Neural cell (in vitro differentiated cells): Measurements from ENCODE around the gene RALGDS. TPM values are rescaled to one million over a fixed set of nuclear protein-coding genes. Genes with fewer than 3 reads are reported as not detected.

Source experiments
- H2AFZ ChIP-seq: fragments of 200-600, 300-800 bp; sonication (generic), shearing (Covaris generic); 2 replicates; pipeline ENCODE4 v1.6.0; 2014; ENCODE audit warnings: low read depth, mild to moderate bottlenecking, antibody characterized with exemption, low read length, moderate library complexity
- H3F3A ChIP-seq: fragments of 200-600 bp; shearing (Covaris generic); 2 replicates; pipeline ENCODE4 v1.6.1; 2016; ENCODE audit warnings: mild to moderate bottlenecking, moderate library complexity, mixed read lengths, antibody characterized with exemption, low read length; ENCODE audit not compliant: insufficient read depth, poor library complexity, severe bottlenecking
- H3K27ac ChIP-seq: fragments of 200-600, 300-800 bp; sonication (generic), shearing (Covaris generic); 2 replicates; pipeline ENCODE4 v1.5.1; 2014; ENCODE audit warnings: mild to moderate bottlenecking, low read length, moderate library complexity
- H3K27me3 ChIP-seq: fragments of 300-800, 200-600 bp; sonication (generic), shearing (Covaris generic); 2 replicates; pipeline ENCODE4 v1.6.0; 2014; ENCODE audit warnings: mild to moderate bottlenecking, low read depth, low read length, moderate library complexity; ENCODE audit not compliant: insufficient read depth
- H3K36me3 ChIP-seq: fragments of 300-800, 200-600 bp; sonication (generic), shearing (Covaris generic); 2 replicates; pipeline ENCODE4 v1.5.1; 2014; ENCODE audit warnings: mild to moderate bottlenecking, antibody characterized with exemption, low read length, moderate library complexity; ENCODE audit not compliant: insufficient read depth
- H3K4me2 ChIP-seq: fragments of 300-800, 200-600 bp; sonication (generic), shearing (Covaris generic); 2 replicates; pipeline ENCODE4 v1.6.0; 2014; ENCODE audit warnings: mild to moderate bottlenecking, low read length
- H3K4me3 ChIP-seq: fragments of 300-800, 200-600 bp; sonication (generic), shearing (Covaris generic); 2 replicates; pipeline ENCODE4 v1.5.1; 2014; ENCODE audit warnings: mild to moderate bottlenecking, low read length, moderate library complexity
- H3K79me2 ChIP-seq: fragments of 200-600 bp; shearing (Covaris generic); replicated peaks from 2 replicates; pipeline ENCODE4 v1.6.0; 2014; ENCODE audit warnings: mild to moderate bottlenecking, low read length, moderate library complexity; ENCODE audit not compliant: insufficient read depth
- H3K9ac ChIP-seq: fragments of 300-800, 200-600 bp; sonication (generic), shearing (Covaris generic); 2 replicates; pipeline ENCODE4 v1.6.1; 2016; ENCODE audit warnings: mild to moderate bottlenecking, low read length, mixed read lengths
- H3K9me2 ChIP-seq: fragments of 200-600 bp; shearing (Covaris generic); 2 replicates; pipeline ENCODE4 v1.6.1; 2016; ENCODE audit warnings: mild to moderate bottlenecking, low read length, mixed read lengths; ENCODE audit not compliant: insufficient read depth
- H3K9me3 ChIP-seq: fragments of 200-600, 300-800 bp; sonication (generic), shearing (Covaris generic); 2 replicates; pipeline ENCODE4 v1.6.1; 2016; ENCODE audit warnings: mild to moderate bottlenecking, mixed run types, low read length, moderate library complexity, mixed read lengths
- H4K20me1 ChIP-seq: fragments of 200-600 bp; shearing (Covaris generic); 2 replicates; pipeline ENCODE4 v1.6.1; 2016; ENCODE audit warnings: mild to moderate bottlenecking, mixed run types; ENCODE audit not compliant: insufficient read depth
- CTCF ChIP-seq: fragments of 450-650 bp; IDR thresholded peaks from 2 replicates; pipeline ENCODE4 v1.5.1; 2014; ENCODE audit warnings: antibody characterized with exemption, mild to moderate bottlenecking, moderate library complexity; ENCODE audit not compliant: poor library complexity, severe bottlenecking
- EP300 ChIP-seq: fragments of 450-650 bp; conservative IDR thresholded peaks from 2 replicates; pipeline ENCODE4 v1.6.1; 2014; ENCODE audit warnings: antibody characterized with exemption, mild to moderate bottlenecking, moderate library complexity; ENCODE audit not compliant: poor library complexity, severe bottlenecking
- EZH2 ChIP-seq: fragments of 200-600, 300-800 bp; shearing (Covaris generic), sonication (generic); IDR thresholded peaks from 2 replicates; pipeline ENCODE4 v1.6.1; 2014; ENCODE audit warnings: antibody characterized with exemption, low read length, borderline replicate concordance, mild to moderate bottlenecking; ENCODE audit not compliant: insufficient read depth, poor library complexity, severe bottlenecking
- MXI1 ChIP-seq: fragments of 450-650 bp; conservative IDR thresholded peaks from 2 replicates; pipeline ENCODE4 v1.6.1; 2014; ENCODE audit warnings: antibody characterized with exemption, mild to moderate bottlenecking; ENCODE audit not compliant: poor library complexity, severe bottlenecking
- POLR2AphosphoS5 ChIP-seq: IDR thresholded peaks from 2 replicates; pipeline ENCODE4 v1.6.1; 2012
- RAD21 ChIP-seq: fragments of 450-650 bp; conservative IDR thresholded peaks from 2 replicates; pipeline ENCODE4 v1.6.1; 2014; ENCODE audit warnings: antibody characterized with exemption, mild to moderate bottlenecking, moderate library complexity
- REST ChIP-seq: IDR thresholded peaks from 2 replicates; pipeline ENCODE4 v1.6.1; 2012; ENCODE audit warnings: borderline replicate concordance
- SMC3 ChIP-seq: fragments of 450-650 bp; conservative IDR thresholded peaks from 2 replicates; pipeline ENCODE4 v1.6.1; 2014; ENCODE audit warnings: antibody characterized with exemption, mild to moderate bottlenecking, moderate library complexity; ENCODE audit not compliant: poor library complexity
- TAF1 ChIP-seq: IDR thresholded peaks from 2 replicates; pipeline ENCODE4 v1.6.1; 2012; ENCODE audit warnings: low read depth
- polyA plus RNA-seq: library from polyadenylated mRNA; depleted of rRNA; stranded (reverse); fragments of >200 nt; gene quantifications from 2 replicates; pipeline ENCODE4 v1.2.3, GENCODE V29; 2014

RALGDS gene
- polyA plus RNA-seq, 1 donor from 2014 or later = 174 TPM

GRCh38 chr9:133100506-133101355, 20.3 kb downstream of the RALGDS start:
- no peaks in the 10 kb centered on the region for H3K27me3 ChIP-seq
- no peak overlapping the region for H3K27ac ChIP-seq
- TF ChIP-seq REST = no peak
- no peak for TF ChIP-seq POLR2AphosphoS5
- TF ChIP-seq SMC3 = no peak
- TF ChIP-seq MXI1 = no peak
- TF ChIP-seq CTCF = no peak
- no peak for TF ChIP-seq EP300
- TF ChIP-seq EZH2 = no peak
- no peak for TF ChIP-seq RAD21
- TF ChIP-seq TAF1 = no peak
- H2AFZ ChIP-seq = no peak overlapping the region
- H3F3A ChIP-seq = no peaks in the 10 kb centered on the region
- no peak overlapping the region for H3K4me2 ChIP-seq
- peaks cover 31% of the 10 kb centered on the region for H3K36me3 ChIP-seq
- H3K4me3 ChIP-seq = no peak overlapping the region
- no peaks in the 10 kb centered on the region for H3K9me2 ChIP-seq
- H3K9me3 ChIP-seq = peaks cover 5% of the 10 kb centered on the region
- H3K9ac ChIP-seq = no peak overlapping the region
- no peaks in the 10 kb centered on the region for H3K79me2 ChIP-seq
- no peaks in the 10 kb centered on the region for H4K20me1 ChIP-seq

- TF ChIP-seq CTCF (no peak), SMC3 (no peak), REST (no peak), EP300 (no peak), EZH2 (no peak), MXI1 (no peak)
- no peak overlapping the region for H3K9ac ChIP-seq
- no peak overlapping the region for H3K27ac ChIP-seq
- H3F3A ChIP-seq = no peaks in the 10 kb centered on the region
- H4K20me1 ChIP-seq = no peaks in the 10 kb centered on the region
- no peak overlapping the region for H3K4me2 ChIP-seq
- H3K36me3 ChIP-seq = peaks cover 31% of the 10 kb centered on the region
- peaks cover 5% of the 10 kb centered on the region for H3K9me3 ChIP-seq
- no peak overlapping the region for H2AFZ ChIP-seq
- H3K4me3 ChIP-seq = no peak overlapping the region
- no peaks in the 10 kb centered on the region for H3K79me2 ChIP-seq
- no peaks in the 10 kb centered on the region for H3K9me2 ChIP-seq
- no peaks in the 10 kb centered on the region for H3K27me3 ChIP-seq
Measured at GRCh38 chr9:133099726-133100505, 21.1 kb downstream of the RALGDS start.
